ENCODE data around the gene DNASE2.
A peak's percentile ranks its signal among the peaks of the same experiment; 100 is the strongest.

The DNASE2 gene

GRCh38 chr19:12840091-12841079, 40.9 kb downstream of the DNASE2 start:
- H3K4me1 ChIP-seq (ENCODE audit: low read length) = peaks cover 14% of the 10 kb centered on the region
- H3K27me3 ChIP-seq (ENCODE audit: low read depth, low read length) = peaks cover 8% of the 10 kb centered on the region; the same call in 1 of the 2 replicates
- no peak overlapping the region for H3K4me3 ChIP-seq (ENCODE audit: low read length)
- no peak overlapping the region for H2AFZ ChIP-seq (ENCODE audit: low read depth, low read length)
- H3K9ac ChIP-seq (ENCODE audit: low read length) = no peak overlapping the region
- H4K20me1 ChIP-seq (ENCODE audit: insufficient read depth, low read length) = 0 out of 2 replicates have a peak, but pooled peaks cover 6% of the 10 kb centered on the region
- no peak overlapping the region for H3K27ac ChIP-seq (ENCODE audit: low read length)
- H3K9me3 ChIP-seq (ENCODE audit: insufficient read depth, low read length) = no peaks in the 10 kb centered on the region
- H3K79me2 ChIP-seq (ENCODE audit: low read length) = peaks cover 3% of the 10 kb centered on the region; the same call in 1 of the 2 replicates
- H3K4me2 ChIP-seq (ENCODE audit: low read length) = no peak overlapping the region
- peaks cover 10% of the 10 kb centered on the region for H3K36me3 ChIP-seq (replicated peaks; ENCODE audit: low read depth, low read length)
- no peak for TF ChIP-seq EZH2phosphoT487 (IDR thresholded peaks at IDR 0.05; ENCODE audit: low read depth)
- no peak for TF ChIP-seq CTCF (IDR thresholded peaks at IDR 0.05; ENCODE audit: low read depth, low read length)

GRCh38 chr19:12838886-12839756, 42.1 kb downstream of the DNASE2 start:
- Histone ChIP-seq H3K4me2 (ENCODE audit: low read length) (peak overlapping the region; percentile 76), H3K27me3 (ENCODE audit: low read depth, low read length) (peaks cover 12% of the 10 kb centered on the region), H3K4me3 (ENCODE audit: low read length) (peak overlapping the region; percentile 92), H2AFZ (ENCODE audit: low read depth, low read length) (0 out of 2 replicates have a peak overlapping the region, but pooled peaks have one; percentile 8), H3K79me2 (ENCODE audit: low read length) (peaks cover 3% of the 10 kb centered on the region; the same call in 1 of the 2 replicates), H3K4me1 (ENCODE audit: low read length) (peaks cover 19% of the 10 kb centered on the region), H3K9me3 (ENCODE audit: insufficient read depth, low read length) (no peaks in the 10 kb centered on the region), H4K20me1 (ENCODE audit: insufficient read depth, low read length) (0 out of 2 replicates have a peak, but pooled peaks cover 6% of the 10 kb centered on the region), H3K36me3 (replicated peaks; ENCODE audit: low read depth, low read length) (peaks cover 10% of the 10 kb centered on the region), H3K27ac (ENCODE audit: low read length) (no peak overlapping the region), H3K9ac (ENCODE audit: low read length) (peak overlapping the region; percentile 76)
- TF ChIP-seq EZH2phosphoT487 (IDR thresholded peaks at IDR 0.05; ENCODE audit: low read depth) = no peak
- no peak for TF ChIP-seq CTCF (IDR thresholded peaks at IDR 0.05; ENCODE audit: low read depth, low read length)

- Histone ChIP-seq H3K79me2 (ENCODE audit: low read length) (peaks cover 3% of the 10 kb centered on the region; the same call in 1 of the 2 replicates), H3K9me3 (ENCODE audit: insufficient read depth, low read length) (no peaks in the 10 kb centered on the region), H3K4me3 (ENCODE audit: low read length) (peak within 1 kb of the TSS; percentile 92), H3K4me2 (ENCODE audit: low read length) (peak within 1 kb of the TSS; percentile 80), H3K36me3 (replicated peaks; ENCODE audit: low read depth, low read length) (peaks cover 10% of the 10 kb centered on the region), H3K4me1 (ENCODE audit: low read length) (peaks cover 21% of the 10 kb centered on the region), H3K27me3 (ENCODE audit: low read depth, low read length) (peaks cover 12% of the 10 kb centered on the region), H3K9ac (ENCODE audit: low read length) (peak within 1 kb of the TSS; percentile 76), H3K27ac (ENCODE audit: low read length) (no peak within 1 kb of the TSS), H2AFZ (ENCODE audit: low read depth, low read length) (peak within 1 kb of the TSS; percentile 77), H4K20me1 (ENCODE audit: insufficient read depth, low read length) (0 out of 2 replicates have a peak, but pooled peaks cover 6% of the 10 kb centered on the region)
- peak; percentile 52 for TF ChIP-seq CTCF (IDR thresholded peaks at IDR 0.05; ENCODE audit: low read depth, low read length)
- no peak for TF ChIP-seq EZH2phosphoT487 (IDR thresholded peaks at IDR 0.05; ENCODE audit: low read depth)
Observed at GRCh38 chr19:12838182-12838885, 42.9 kb downstream of the DNASE2 start, which contains the start of gene MAST1. MAST1 (plus strand) TSS chr19:12838515; CDS start chr19:12838573, 58 bp downstream.

Data from OCI-LY3 (cell line).